Kasumi-1 (cell line): ENCODE measurements around the gene SPARC.
"Not testable (repeated sequence)": the region's sequence is repeated elsewhere in the genome, so short reads cannot be mapped to it uniquely, and the experiment has no call there.

Experiments
- DNase-seq, 2 experiments: peaks; one replicate each; lab custom pipeline; 2025; lab: John Stamatoyannopoulos, UW

SPARC gene

GRCh38 chr5:151700820-151701219 lies 14.1 kb upstream of the SPARC start:
- DNase-seq = no peak

- no peak for DNase-seq
Measured at GRCh38 chr5:151700296-151700695, 13.6 kb upstream of the SPARC start.

- no peak for DNase-seq
Measured at GRCh38 chr5:151699071-151699901, 12.6 kb upstream of the SPARC start.

GRCh38 chr5:151698081-151698480 lies 11.4 kb upstream of the SPARC start:
- not testable (repeated sequence) for DNase-seq

- DNase-seq = no peak
Measured at GRCh38 chr5:151697452-151697851, 10.7 kb upstream of the SPARC start.

- no peak for DNase-seq
Measured at GRCh38 chr5:151696470-151697061, 9.9 kb upstream of the SPARC start.

GRCh38 chr5:151695464-151695863 lies 8.7 kb upstream of the SPARC start:
- no peak for DNase-seq

- no peak for DNase-seq
Measured at GRCh38 chr5:151694035-151694485, 7.3 kb upstream of the SPARC start.

- DNase-seq = no peak
Measured at GRCh38 chr5:151692312-151692711, 5.6 kb upstream of the SPARC start.

GRCh38 chr5:151691706-151692105 lies 5.0 kb upstream of the SPARC start:
- DNase-seq = no peak

GRCh38 chr5:151689591-151689990 lies 2.9 kb upstream of the SPARC start:
- DNase-seq = not testable (repeated sequence)

- no peak for DNase-seq
Measured at GRCh38 chr5:151688436-151688835, 1.7 kb upstream of the SPARC start.

GRCh38 chr5:151685749-151686673 lies 704 bp downstream of the SPARC start:
- no peak for DNase-seq

- peak; percentile 7 to 10 for DNase-seq
Measured at GRCh38 chr5:151684690-151685361, 1.9 kb downstream of the SPARC start.

GRCh38 chr5:151683986-151684588 lies 2.6 kb downstream of the SPARC start:
- DNase-seq = no peak

- DNase-seq = no peak
Measured at GRCh38 chr5:151683444-151683843, 3.3 kb downstream of the SPARC start.

GRCh38 chr5:151682751-151683331 lies 3.9 kb downstream of the SPARC start:
- DNase-seq = no peak

- DNase-seq = no peak
Measured at GRCh38 chr5:151682240-151682639, 4.5 kb downstream of the SPARC start.

GRCh38 chr5:151680944-151681427 lies 5.7 kb downstream of the SPARC start:
- DNase-seq = no peak

GRCh38 chr5:151680156-151680505 lies 6.6 kb downstream of the SPARC start:
- DNase-seq = not testable (repeated sequence)
